Ovary (tissue), 9 donors: Measurements from ENCODE around the gene UBC. TPM values are rescaled to one million over a fixed set of nuclear protein-coding genes. Genes with fewer than 3 reads are reported as not detected.
"Not testable (repeated sequence)": the region's sequence is repeated elsewhere in the genome, so short reads cannot be mapped to it uniquely, and the experiment has no call there.

Source experiments
- DNase-seq, 5 donors: peaks; one replicate each; pipeline ENCODE4 v3.0.0-alpha.2; 2019 to 2020
- H3K27ac ChIP-seq, 2 donors: fragments of 200-600 bp; one replicate each; pipeline versions ENCODE4 v1.5.1 to v1.8.0; 2019 to 2022
- H3K27me3 ChIP-seq: fragments of 200-600 bp; one replicate; pipeline ENCODE4 v1.8.0; 2022
- H3K36me3 ChIP-seq: fragments of 200-600 bp; sonication (generic); one replicate; pipeline ENCODE4 v1.5.1; 2019
- H3K4me1 ChIP-seq: one replicate; pipeline ENCODE4 v1.8.1; 2013; ENCODE audit warnings: mild to moderate bottlenecking, moderate library complexity; ENCODE audit not compliant: insufficient read depth
- H3K4me3 ChIP-seq: fragments of 200-600 bp; sonication (generic); one replicate; pipeline ENCODE4 v1.5.1; 2017
- H3K9me3 ChIP-seq, 2 donors: fragments of 200-600 bp in 1 of 2; sonication (generic) in 1 of 2; one replicate each; pipeline versions ENCODE4 v1.5.1 to v1.8.1; 2013 to 2019; ENCODE audit warnings: mild to moderate bottlenecking in 1 of 2, moderate library complexity in 1 of 2
- CTCF ChIP-seq, 3 donors: fragments of 450-650 bp in 2 of 3; fragments of 200-600 bp in 1 of 3; IDR thresholded peaks; one replicate each; pipeline versions ENCODE4 v1.5.1 to v1.8.0; 2016 to 2022; ENCODE audit warnings: antibody characterized with exemption in 3 of 3, mild to moderate bottlenecking in 1 of 3
- EP300 ChIP-seq: sonication (generic); formaldehyde crosslinking; IDR thresholded peaks from one replicate; pipeline ENCODE4 v1.6.1; 2017; ENCODE audit warnings: antibody characterized with exemption
- POLR2A ChIP-seq: fragments of 450-650 bp; IDR thresholded peaks from one replicate; pipeline ENCODE4 v1.6.1; 2017; ENCODE audit warnings: antibody characterized with exemption, mild to moderate bottlenecking, moderate library complexity
- WGBS, 3 donors: extraction: QIAGEN DNeasy Blood & Tissue Kit in 1 of 3; methylation state at CpG; one replicate each; pipeline versions ENCODE4 v1.1.5 to v1.1.7; 2013 to 2017; 5-methylcytosine and 5-hydroxymethylcytosine counted together
- intact Hi-C, 4 donors: fragments of 100-400 bp; cut with DNase I; formaldehyde crosslinking; loops; one replicate each; pipeline versions ENCODE4 v1.11.0 to v1.15.1; 2022 to 2023
- polyA plus RNA-seq, 2 donors: library from polyadenylated mRNA; stranded (reverse); fragments of 200-250 nt in 1 of 2; fragments of 350-450 nt in 1 of 2; fragmentation: Illumina TruSeq in 1 of 2; extraction: RNeasy Lipid Tissue Mini Kit (QIAGEN cat#74804) in 1 of 2; gene quantifications; one replicate each; pipeline ENCODE4 v1.2.3, GENCODE V29; 2013 to 2014
- total RNA-seq, 7 donors: library from RNA; depleted of rRNA in 2 of 7; stranded (reverse); fragments of >200 nt in 2 of 7; fragmentation: NEBNext Ultra II Directional in 3 of 7; extraction: Animal tissue kit (Norgen Biotek cat#: 25700) in 3 of 7; gene quantifications; one replicate each; pipeline versions ENCODE4 v1.1.0 to v1.2.4, GENCODE V29; 2016 to 2023
- donor health status: DM: no; HTN: no; CAD: no; lungs with moderate emphysema.
- donor health status: DM: no; HTN: no; CAD: no.
- donor health status: Bipolar disorder and iron deficiency.
- donor health status: DM: yes; HTN: yes; CAD: no.
- donor health status: DM: no; HTN: no; CAD: no.
- donor health status: DM: yes; HTN: yes; CAD: no.

The UBC gene
- total and polyA plus RNA-seq, 9 donors = 775 to 1,330 (median 837) TPM

- Histone ChIP-seq H3K4me3 (no peak overlapping the region), H3K36me3 (no peaks in the 10 kb centered on the region), H3K27ac (peak overlapping the region; percentile 54 to 76), H3K27me3 (no peaks in the 10 kb centered on the region), H3K4me1 (peaks cover 7% of the 10 kb centered on the region), H3K9me3 (no peaks in the 10 kb centered on the region)
- peak; percentile 87 to 94 (median 92) for DNase-seq
- TF ChIP-seq POLR2A (peak; percentile 44), CTCF (IDR thresholded peaks at IDR 0.05) (no peak)
- intact Hi-C loops = loop anchor here in 2 of 4 donors (5.0 to 10.0 kb wide), 2 partner anchors 127 to 130 kb away; no protein-coding TSS in a partner anchor
- WGBS, 3 donors = 2 to 6% (median 4%) methylated on average over 15 of the region's 15 CpGs
Observed at GRCh38 chr12:124904306-124905098, 9.9 kb downstream of the UBC start.

DNA sequence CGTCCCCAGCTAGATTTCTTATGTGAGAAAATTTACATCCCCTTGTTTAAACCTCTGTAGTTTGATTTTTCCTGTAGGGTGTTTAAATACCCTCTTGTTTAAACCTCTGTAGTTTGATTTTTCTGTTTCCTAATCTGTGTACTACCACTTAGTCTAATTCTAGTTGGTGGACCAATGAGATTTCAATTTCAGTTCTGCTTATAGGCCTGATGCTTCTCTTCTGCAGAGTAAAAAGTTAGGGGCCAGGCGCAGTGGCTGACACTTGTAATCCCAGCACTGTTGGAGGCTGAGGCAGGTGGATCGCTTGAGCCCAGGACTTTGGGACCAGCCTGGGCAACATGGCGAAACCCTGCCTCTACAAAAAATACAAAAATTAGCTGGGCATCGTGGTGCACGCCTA lies 11.5 kb downstream of the UBC start:
- intact Hi-C loops = loop anchor here in 2 of 4 donors (5.0 to 10.0 kb wide), 2 partner anchors 126 to 128 kb away; no protein-coding TSS in a partner anchor
- Histone ChIP-seq H3K4me3 (no peak overlapping the region), H3K27ac (peak overlapping the region in 1 of 2 donors; percentile 76), H3K36me3 (no peaks in the 10 kb centered on the region), H3K27me3 (no peaks in the 10 kb centered on the region), H3K4me1 (peaks cover 13% of the 10 kb centered on the region), H3K9me3 (no peaks in the 10 kb centered on the region)
- TF ChIP-seq POLR2A (no peak), CTCF (IDR thresholded peaks at IDR 0.05) (no peak), EP300 (no peak)
- WGBS, 3 donors = 92 to 94% (median 92%) methylated on average over 6 of the region's 6 CpGs
- DNase-seq = no peak

- 59 to 70% (median 69%) methylated on average over 3 of the region's 3 CpGs for WGBS, 3 donors
- Histone ChIP-seq H3K4me3 (no peak overlapping the region), H3K9me3 (no peaks in the 10 kb centered on the region), H3K4me1 (peaks cover 13% of the 10 kb centered on the region), H3K27ac (no peak overlapping the region), H3K36me3 (no peaks in the 10 kb centered on the region), H3K27me3 (no peaks in the 10 kb centered on the region)
- no peak for DNase-seq
- TF ChIP-seq POLR2A (no peak), CTCF (IDR thresholded peaks at IDR 0.05) (no peak)
- intact Hi-C loops = loop anchor here in 2 of 4 donors (5.0 to 10.0 kb wide), 2 partner anchors 124 to 126 kb away; no protein-coding TSS in a partner anchor
Observed at GRCh38 chr12:124901003-124901402, 13.4 kb downstream of the UBC start.

DNA sequence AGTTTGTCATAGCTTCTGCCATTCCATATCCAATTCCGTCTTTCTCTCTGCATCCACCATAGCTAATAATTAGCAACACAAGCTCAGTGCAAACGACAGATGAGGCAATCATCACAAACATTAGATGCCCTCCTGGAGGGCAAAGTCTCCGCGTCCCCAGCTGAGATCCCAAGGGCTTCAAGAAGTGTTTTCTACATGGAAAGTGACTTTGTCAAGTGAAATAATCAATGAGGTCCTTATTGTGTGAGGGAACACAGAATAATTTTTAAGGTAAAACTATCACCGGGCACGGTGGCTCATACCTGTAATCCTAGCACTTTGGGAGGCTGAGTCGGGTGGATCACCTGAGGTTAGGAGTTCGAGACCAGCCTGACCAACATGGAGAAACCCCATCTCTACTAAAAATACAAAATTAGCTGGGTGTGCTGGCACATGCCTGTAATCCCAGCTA lies 14.1 kb downstream of the UBC start:
- DNase-seq = not testable (repeated sequence)
- intact Hi-C loops = loop anchor here in 2 of 4 donors (5.0 to 10.0 kb wide), 2 partner anchors 123 to 126 kb away; no protein-coding TSS in a partner anchor
- WGBS, 3 donors = 91 to 94% (median 92%) methylated on average over 8 of the region's 8 CpGs

DNA sequence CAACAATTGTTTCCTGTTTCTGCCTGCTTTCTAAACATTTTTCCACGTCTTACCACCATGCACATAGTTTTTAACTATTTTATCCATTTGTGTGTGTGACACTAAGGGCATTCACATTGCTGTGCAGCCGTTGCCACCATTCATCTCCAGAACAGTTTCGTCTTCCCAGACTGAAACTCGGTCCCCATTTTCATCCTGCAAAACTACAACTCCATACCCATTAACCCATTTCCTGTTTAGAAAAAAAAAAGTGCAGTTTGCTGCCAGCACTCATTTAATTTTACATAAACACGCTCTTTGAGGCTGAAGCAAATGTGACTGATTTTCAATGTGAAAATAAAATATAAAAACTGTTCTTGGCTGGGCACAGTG lies 15.5 kb downstream of the UBC start:
- 8 to 28% (median 20%) methylated on average over 5 of the region's 5 CpGs for WGBS, 3 donors
- Histone ChIP-seq H3K4me3 (no peak overlapping the region), H3K36me3 (no peaks in the 10 kb centered on the region), H3K27ac (peak overlapping the region in 1 of 2 donors; percentile 24), H3K27me3 (no peaks in the 10 kb centered on the region), H3K9me3 (no peaks in the 10 kb centered on the region), H3K4me1 (peaks cover 7% of the 10 kb centered on the region)
- intact Hi-C loops = loop anchor here in 1 of 4 donors (10.0 kb wide), 1 partner anchor 64 kb away; no protein-coding TSS in a partner anchor
- DNase-seq = no peak
- TF ChIP-seq CTCF (IDR thresholded peaks at IDR 0.05) (no peak), EP300 (no peak), POLR2A (no peak)

More for the DNA sequence above, 14.1 kb downstream of the UBC start:
- not testable (repeated sequence) for H3K36me3 ChIP-seq, H3K27ac ChIP-seq, H3K4me3 ChIP-seq, H3K27me3 ChIP-seq, H3K9me3 ChIP-seq
- H3K4me1 ChIP-seq = peaks cover 10% of the 10 kb centered on the region
